ENCODE data around the gene DDX42.
A peak's percentile ranks its signal among the peaks of the same experiment; 100 is the strongest.

DDX42 gene

DNA sequence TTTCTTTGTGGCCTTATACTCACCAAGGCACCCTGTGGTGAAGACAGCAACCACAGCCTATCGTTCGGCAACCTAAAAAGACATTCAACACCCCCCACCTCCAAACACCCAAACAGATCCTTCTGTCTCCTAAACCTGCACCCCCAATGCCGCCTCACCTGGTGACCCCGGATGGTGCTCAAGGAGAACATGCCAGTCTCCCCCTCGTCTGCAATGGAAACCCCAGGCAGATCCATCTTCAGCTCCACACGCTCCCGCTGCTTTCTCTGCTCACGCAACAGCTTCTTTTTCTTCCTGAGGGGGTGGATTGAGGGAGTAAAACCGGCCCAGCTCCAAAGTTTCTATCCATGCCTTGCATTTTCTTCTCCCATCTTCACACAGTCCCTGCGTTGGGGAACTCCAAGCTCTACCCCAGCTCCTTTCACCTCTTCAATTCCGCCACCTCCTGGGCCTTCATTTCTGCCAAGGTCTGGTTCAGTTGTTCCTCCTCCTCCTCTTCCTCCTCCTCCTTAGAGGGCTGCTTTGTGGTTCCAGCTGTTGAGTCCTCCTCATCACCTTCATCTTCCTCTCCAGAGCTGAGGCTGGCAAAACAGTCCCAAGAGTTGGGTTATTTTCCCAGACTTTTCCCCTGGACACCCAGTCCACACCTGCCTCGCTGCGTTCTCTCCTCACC, 49.8 kb downstream of the DDX42 start:
- Mint-ChIP-seq H3K27me3 (no peaks in the 10 kb centered on the region), H3K9me3 (no peaks in the 10 kb centered on the region), H3K4me1 (ENCODE audit: low read depth) (peaks cover 72% of the 10 kb centered on the region), H3K36me3 (ENCODE audit: low read depth) (peaks cover 87% of the 10 kb centered on the region), H3K4me3 (peak overlapping the region; percentile 35), H3K27ac (peak overlapping the region; percentile 78)

DNA sequence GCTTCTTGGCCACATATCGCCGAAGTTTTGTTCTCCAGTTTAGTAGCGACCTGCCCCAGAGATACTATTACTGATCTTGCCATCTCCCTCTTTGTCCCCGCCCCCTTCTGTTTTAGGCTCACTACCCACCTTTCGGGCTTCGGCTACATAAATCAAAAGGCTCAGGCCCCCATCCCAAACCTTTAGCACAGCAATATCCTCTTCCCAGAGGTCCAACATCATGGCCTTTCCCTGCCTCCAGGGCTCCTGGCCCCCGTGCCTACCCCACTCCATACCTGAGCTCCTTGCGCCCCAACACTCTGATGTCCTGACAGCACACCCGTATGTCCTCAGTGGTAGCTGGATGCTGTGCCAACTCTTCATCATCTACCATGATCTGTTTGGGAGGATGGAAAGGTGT, 50.4 kb downstream of the DDX42 start:
- peak overlapping the region; percentile 78 for H3K27ac Mint-ChIP-seq
- peaks cover 77% of the 10 kb centered on the region for H3K4me1 Mint-ChIP-seq (ENCODE audit: low read depth)
- peak overlapping the region; percentile 35 for H3K4me3 Mint-ChIP-seq
- peaks cover 87% of the 10 kb centered on the region for H3K36me3 Mint-ChIP-seq (ENCODE audit: low read depth)
- H3K27me3 Mint-ChIP-seq, result no peaks in the 10 kb centered on the region
- H3K9me3 Mint-ChIP-seq, result no peaks in the 10 kb centered on the region

DNA sequence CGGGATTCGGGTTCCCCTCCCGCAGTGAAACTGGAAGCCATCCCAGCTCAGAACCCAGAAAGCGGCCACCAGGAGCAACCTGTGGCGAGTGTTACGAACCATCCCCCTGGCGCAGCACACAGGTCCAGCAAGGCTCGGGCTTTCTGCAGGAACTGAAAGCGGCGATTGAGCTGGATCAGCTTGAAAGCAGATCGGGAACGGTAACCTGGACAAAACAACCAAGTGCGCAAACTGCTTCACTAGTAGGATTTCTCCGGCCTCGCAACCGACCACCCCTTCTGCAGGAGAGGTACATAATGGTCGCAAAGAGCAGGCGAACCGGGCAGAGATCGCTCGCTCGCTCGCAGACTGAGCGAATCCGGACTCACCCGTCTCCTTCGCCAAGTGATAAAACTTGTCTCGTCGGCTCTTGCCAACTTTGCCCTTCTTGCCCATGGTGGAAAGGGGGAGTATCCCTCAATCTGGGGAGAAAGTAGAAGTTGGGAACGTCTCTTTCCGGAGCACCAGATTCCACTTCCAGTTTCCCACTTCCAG, 52.6 kb downstream of the DDX42 start:
- H3K4me1 Mint-ChIP-seq (ENCODE audit: low read depth), result peaks cover 88% of the 10 kb centered on the region
- H3K4me3 Mint-ChIP-seq, result peak overlapping the region; percentile 100
- peak overlapping the region; percentile 99 for H3K27ac Mint-ChIP-seq
- H3K27me3 Mint-ChIP-seq, result no peaks in the 10 kb centered on the region
- no peaks in the 10 kb centered on the region for H3K9me3 Mint-ChIP-seq
- H3K36me3 Mint-ChIP-seq (ENCODE audit: low read depth), result peaks cover 88% of the 10 kb centered on the region

DNA sequence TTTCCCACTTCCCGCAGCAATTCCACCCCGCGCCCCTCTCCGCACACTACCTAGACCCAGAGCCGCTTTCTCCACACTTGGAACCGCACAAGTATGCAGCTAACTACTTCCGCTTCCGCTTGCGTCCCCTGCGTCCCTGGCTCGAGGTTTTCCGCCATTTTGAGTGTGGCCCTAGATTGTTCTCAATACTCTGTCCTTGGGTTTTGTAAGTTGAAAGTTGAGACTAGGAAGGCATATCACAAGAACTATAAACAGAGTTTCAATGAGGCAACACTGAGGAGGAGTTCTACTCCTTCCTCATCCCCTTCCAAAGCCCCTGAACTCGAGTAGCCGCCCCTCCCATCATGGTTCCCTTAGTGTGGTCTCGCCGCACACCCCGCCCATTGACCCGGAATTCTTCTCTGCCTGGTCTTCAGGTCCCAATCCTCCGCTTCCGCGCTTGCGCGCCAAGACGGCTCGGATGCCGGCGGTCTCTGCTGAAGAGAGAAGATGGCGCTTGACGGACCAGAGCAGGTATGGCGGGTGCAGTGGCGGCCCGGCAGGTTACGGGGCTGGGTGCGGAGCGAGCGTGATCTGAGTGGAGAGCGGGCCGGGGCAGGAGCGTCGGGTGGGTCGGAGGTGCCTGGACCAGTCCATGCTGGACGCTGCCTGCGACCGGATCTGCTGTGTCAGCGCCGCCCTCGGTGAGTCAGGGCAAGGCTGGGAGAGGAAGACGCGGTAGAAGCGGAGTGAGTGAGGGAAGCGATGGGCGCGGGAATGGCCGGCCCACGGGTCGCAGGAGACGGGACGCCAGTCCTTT, 53.2 kb downstream of the DDX42 start, which contains the start of the genes FTSJ3 and PSMC5:
TSS of gene FTSJ3 (minus strand) at position 662 of the 799 bp plus-strand sequence. CDS start 761 bp downstream, outside the sequence.
TSS of gene PSMC5 (plus strand) at position 430 of the 799 bp plus-strand sequence. CDS start at position 490, 60 bp downstream.
- Mint-ChIP-seq H3K9me3 (no peaks in the 10 kb centered on the region), H3K27ac (peak within 1 kb of the TSS; percentile 99), H3K4me1 (ENCODE audit: low read depth) (peaks cover 89% of the 10 kb centered on the region), H3K27me3 (no peaks in the 10 kb centered on the region), H3K4me3 (peak within 1 kb of the TSS; percentile 100), H3K36me3 (ENCODE audit: low read depth) (peaks cover 88% of the 10 kb centered on the region)

DNA sequence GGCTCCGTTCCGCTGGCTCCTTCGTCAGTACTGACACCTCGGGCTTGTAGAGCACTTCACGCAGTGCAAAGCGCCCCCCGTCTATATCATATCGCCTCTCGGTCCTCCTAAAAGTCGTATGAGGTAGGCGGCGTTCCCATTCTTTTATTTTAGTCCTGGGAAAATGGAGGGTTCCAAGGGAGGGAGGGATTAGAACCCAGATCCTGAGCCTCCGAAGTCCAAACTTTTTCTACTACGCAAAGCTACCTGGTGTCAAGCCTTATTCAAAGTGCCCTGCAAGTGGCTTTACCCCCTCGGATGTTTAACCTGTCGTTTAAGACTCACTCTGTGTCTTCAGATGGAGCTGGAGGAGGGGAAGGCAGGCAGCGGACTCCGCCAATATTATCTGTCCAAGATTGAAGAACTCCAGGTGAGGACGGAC, 53.8 kb downstream of the DDX42 start:
- Mint-ChIP-seq H3K36me3 (ENCODE audit: low read depth) (peaks cover 85% of the 10 kb centered on the region), H3K9me3 (no peaks in the 10 kb centered on the region), H3K4me3 (peak overlapping the region; percentile 100), H3K27ac (peak overlapping the region; percentile 99), H3K4me1 (ENCODE audit: low read depth) (peaks cover 86% of the 10 kb centered on the region), H3K27me3 (no peaks in the 10 kb centered on the region)

DNA sequence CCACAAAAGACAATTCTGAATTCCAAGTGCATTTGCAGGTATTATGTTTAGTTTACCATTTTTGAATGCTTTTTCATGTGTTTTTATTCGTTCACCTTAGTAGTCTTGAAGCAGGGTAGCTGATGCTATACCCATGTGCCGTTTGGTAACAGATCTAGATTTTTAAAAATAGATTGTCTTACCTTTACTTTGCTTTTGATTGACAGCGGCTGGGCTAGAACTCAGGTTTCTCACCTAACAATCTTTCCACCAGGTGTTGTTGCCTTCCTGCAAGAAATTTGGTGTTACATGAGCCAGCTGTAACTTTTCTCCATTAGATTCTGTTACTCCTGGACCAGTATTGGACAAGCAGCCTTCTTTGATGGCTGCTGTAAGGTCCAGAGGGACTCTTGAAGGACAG, 55.0 kb downstream of the DDX42 start:
- H3K27me3 Mint-ChIP-seq, result no peaks in the 10 kb centered on the region
- peak overlapping the region; percentile 99 for H3K27ac Mint-ChIP-seq
- no peaks in the 10 kb centered on the region for H3K9me3 Mint-ChIP-seq
- H3K4me3 Mint-ChIP-seq, result peak overlapping the region; percentile 100
- peaks cover 79% of the 10 kb centered on the region for H3K4me1 Mint-ChIP-seq (ENCODE audit: low read depth)
- peaks cover 82% of the 10 kb centered on the region for H3K36me3 Mint-ChIP-seq (ENCODE audit: low read depth)

DNA sequence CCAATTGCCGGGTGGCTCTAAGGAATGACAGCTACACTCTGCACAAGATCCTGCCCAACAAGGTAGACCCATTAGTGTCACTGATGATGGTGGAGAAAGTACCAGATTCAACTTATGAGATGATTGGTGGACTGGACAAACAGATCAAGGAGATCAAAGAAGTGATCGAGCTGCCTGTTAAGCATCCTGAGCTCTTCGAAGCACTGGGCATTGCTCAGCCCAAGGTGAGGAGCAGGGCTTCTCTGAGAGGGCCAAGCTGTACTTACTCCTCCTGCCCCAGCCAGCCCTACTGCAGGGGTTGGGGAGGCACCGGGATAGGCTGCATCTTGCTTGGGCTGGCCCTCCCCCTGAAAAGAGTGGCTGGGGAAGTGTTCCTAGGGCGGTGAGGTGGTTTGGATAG, 56.3 kb downstream of the DDX42 start:
- Mint-ChIP-seq H3K27ac (peak overlapping the region; percentile 75), H3K9me3 (no peaks in the 10 kb centered on the region), H3K27me3 (no peaks in the 10 kb centered on the region), H3K4me3 (no peak overlapping the region), H3K36me3 (ENCODE audit: low read depth) (peaks cover 83% of the 10 kb centered on the region), H3K4me1 (ENCODE audit: low read depth) (peaks cover 73% of the 10 kb centered on the region)

DNA sequence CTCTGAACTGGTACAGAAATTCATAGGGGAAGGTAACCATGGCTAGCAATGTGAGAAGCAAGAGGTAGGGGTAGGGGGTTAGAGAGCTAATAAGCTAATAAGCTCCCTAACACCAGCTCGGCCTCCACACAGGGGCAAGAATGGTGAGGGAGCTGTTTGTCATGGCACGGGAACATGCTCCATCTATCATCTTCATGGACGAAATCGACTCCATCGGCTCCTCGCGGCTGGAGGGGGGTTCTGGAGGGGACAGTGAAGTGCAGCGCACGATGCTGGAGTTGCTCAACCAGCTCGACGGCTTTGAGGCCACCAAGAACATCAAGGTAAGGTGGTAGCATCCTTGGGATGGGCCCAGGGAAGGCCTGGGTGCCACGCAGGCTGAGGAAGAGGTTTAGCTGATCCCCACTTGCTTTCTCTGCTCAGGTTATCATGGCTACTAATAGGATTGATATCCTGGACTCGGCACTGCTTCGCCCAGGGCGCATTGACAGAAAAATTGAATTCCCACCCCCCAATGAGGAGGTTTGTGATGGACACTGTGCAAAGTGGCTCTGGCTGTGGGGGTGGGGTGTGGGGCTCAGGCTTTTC, 57.0 kb downstream of the DDX42 start:
- H3K4me1 Mint-ChIP-seq (ENCODE audit: low read depth), result peaks cover 73% of the 10 kb centered on the region
- H3K27me3 Mint-ChIP-seq, result no peaks in the 10 kb centered on the region
- no peaks in the 10 kb centered on the region for H3K9me3 Mint-ChIP-seq
- H3K36me3 Mint-ChIP-seq (ENCODE audit: low read depth), result peaks cover 79% of the 10 kb centered on the region
- H3K4me3 Mint-ChIP-seq, result no peak overlapping the region
- H3K27ac Mint-ChIP-seq, result peak overlapping the region; percentile 75

DNA sequence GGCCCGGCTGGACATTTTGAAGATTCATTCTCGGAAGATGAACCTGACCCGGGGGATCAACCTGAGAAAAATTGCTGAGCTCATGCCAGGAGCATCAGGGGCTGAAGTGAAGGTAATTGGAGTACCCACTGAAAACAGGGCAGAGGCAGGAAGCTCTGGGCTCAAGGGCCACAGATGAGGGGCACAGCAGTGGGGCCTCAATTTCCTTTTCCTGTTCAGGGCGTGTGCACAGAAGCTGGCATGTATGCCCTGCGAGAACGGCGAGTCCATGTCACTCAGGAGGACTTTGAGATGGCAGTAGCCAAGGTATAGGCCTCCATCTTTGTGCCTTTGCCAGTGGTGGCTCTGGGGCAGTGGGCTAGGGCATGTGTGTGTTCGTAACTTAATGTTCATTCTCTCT, 57.5 kb downstream of the DDX42 start:
- H3K9me3 Mint-ChIP-seq, result no peaks in the 10 kb centered on the region
- no peak overlapping the region for H3K4me3 Mint-ChIP-seq
- peaks cover 75% of the 10 kb centered on the region for H3K36me3 Mint-ChIP-seq (ENCODE audit: low read depth)
- H3K4me1 Mint-ChIP-seq (ENCODE audit: low read depth), result peaks cover 70% of the 10 kb centered on the region
- H3K27me3 Mint-ChIP-seq, result no peaks in the 10 kb centered on the region
- H3K27ac Mint-ChIP-seq, result peak overlapping the region; percentile 75

DNA sequence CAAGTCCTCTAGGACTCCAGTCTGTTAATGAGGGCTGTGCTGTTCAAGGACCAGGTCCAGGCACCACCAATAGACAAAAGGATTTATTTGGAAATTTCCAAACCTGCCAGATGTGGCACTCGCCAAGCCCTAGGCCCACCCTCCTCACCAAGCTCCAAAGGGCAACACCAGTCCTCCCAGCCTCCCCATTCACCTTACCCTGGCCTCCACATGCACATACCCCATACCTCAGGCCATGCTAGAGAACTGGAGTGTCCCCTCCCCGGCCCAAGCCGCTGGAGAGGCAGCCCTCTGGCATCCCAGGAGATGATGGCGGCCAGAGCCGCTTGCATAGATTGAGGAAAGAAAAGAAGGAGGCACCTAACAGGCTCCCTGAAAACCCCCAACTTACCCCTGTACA, 58.0 kb downstream of the DDX42 start:
- H3K27me3 Mint-ChIP-seq, result no peaks in the 10 kb centered on the region
- peaks cover 67% of the 10 kb centered on the region for H3K4me1 Mint-ChIP-seq (ENCODE audit: low read depth)
- H3K9me3 Mint-ChIP-seq, result no peaks in the 10 kb centered on the region
- H3K27ac Mint-ChIP-seq, result peak overlapping the region; percentile 77
- H3K36me3 Mint-ChIP-seq (ENCODE audit: low read depth), result peaks cover 74% of the 10 kb centered on the region
- no peak overlapping the region for H3K4me3 Mint-ChIP-seq

DNA sequence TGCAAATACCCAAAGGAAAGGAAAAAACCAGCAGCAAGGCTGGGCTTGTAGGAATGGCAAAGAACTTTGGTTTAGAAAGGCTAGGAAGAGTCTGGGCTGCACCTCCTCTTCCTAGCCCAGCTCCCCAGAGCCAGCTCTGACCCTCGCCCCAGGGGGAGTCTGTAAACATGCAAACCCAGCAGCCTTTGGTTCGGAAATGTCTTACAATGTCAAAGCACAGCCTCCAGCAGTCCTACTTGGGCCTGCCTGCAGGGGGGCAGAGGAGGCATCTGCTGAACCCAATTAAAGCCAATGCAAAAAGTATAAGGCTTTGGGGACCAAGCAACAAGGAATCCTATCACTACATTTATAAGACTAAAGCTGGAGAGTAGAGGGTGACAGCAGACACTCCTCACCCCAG, 58.5 kb downstream of the DDX42 start:
- no peak overlapping the region for H3K4me3 Mint-ChIP-seq
- H3K27me3 Mint-ChIP-seq, result no peaks in the 10 kb centered on the region
- peak overlapping the region; percentile 77 for H3K27ac Mint-ChIP-seq
- no peaks in the 10 kb centered on the region for H3K9me3 Mint-ChIP-seq
- peaks cover 78% of the 10 kb centered on the region for H3K36me3 Mint-ChIP-seq (ENCODE audit: low read depth)
- peaks cover 65% of the 10 kb centered on the region for H3K4me1 Mint-ChIP-seq (ENCODE audit: low read depth)

DNA sequence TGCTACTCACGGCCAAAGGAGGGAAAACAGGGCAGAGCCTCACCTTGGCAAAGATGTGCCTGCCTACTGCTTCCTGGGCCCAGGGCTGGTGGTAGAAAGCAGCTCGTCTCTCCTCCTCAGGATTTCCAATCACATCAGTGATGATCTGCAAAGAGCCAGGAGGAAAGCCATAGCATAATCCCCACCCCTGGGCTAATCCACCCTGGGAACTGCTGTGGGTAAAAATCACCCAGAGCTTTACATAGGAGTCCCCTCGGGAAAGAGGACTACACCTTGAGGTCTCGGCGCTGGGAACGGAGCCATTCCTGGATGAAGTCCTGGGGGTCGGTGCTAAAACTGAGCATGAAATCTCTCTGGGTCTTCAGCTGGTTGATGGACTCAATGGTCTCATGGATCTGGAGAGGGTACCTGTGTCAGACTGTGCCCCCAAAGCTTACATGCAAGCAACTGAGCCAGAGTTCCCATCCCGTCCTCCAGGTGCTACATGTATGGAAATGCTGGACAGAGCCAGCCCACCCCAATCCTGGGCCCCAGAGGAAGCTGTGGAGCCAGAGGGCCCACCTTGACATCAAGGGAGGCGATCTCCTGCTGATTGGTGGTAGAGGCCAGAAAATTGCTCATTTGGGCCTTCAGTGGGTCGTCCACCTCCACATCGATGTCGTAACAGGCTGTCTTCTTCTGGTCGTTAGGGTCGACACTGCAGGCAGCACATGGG, 59.2 kb downstream of the DDX42 start:
- no peaks in the 10 kb centered on the region for H3K9me3 Mint-ChIP-seq
- peaks cover 62% of the 10 kb centered on the region for H3K4me1 Mint-ChIP-seq (ENCODE audit: low read depth)
- no peaks in the 10 kb centered on the region for H3K27me3 Mint-ChIP-seq
- H3K4me3 Mint-ChIP-seq, result no peak overlapping the region
- H3K36me3 Mint-ChIP-seq (ENCODE audit: low read depth), result peaks cover 74% of the 10 kb centered on the region
- H3K27ac Mint-ChIP-seq, result no peak overlapping the region

DNA sequence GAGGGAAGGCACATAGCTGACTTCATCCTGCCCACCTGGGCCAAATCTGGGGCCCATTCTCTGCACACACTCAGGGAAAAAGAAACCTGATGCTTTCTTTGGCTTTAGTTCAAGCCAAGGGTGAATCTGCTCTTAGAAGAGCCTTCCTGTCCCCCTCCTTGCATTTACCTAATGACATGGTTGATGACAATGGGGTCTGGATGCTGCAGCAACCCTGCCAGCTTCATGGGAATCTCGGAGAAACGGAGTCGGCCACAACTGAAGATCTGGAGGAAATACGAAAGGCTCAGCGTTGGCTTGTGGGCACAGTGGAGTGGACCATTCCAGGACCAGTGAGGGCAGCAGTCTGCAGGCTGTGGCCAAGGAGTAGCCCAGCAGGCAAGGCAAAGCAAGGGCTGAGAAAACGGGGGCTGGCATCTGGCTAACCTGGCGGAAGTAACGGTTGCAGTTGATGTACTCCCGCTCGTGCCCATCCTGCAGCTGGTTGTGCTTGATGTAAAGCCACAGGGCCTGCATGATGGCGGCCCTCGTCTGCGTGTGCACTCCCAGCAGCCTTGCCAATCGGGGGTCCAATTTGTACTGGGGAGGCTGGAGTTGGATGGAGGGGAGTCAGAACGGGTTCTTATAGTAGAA, 59.9 kb downstream of the DDX42 start:
- H3K4me3 Mint-ChIP-seq, result no peak overlapping the region
- H3K9me3 Mint-ChIP-seq, result no peaks in the 10 kb centered on the region
- H3K36me3 Mint-ChIP-seq (ENCODE audit: low read depth), result peaks cover 67% of the 10 kb centered on the region
- H3K27me3 Mint-ChIP-seq, result no peaks in the 10 kb centered on the region
- peaks cover 58% of the 10 kb centered on the region for H3K4me1 Mint-ChIP-seq (ENCODE audit: low read depth)
- H3K27ac Mint-ChIP-seq, result no peak overlapping the region

Measured in stimulated activated naive CD8-positive, alpha-beta T cell treated with anti-CD3 and anti-CD28 coated beads, Interleukin-15, Interleukin-2, amounts not matched to agents 100 ng/mL and 50 ng/mL, for 24 hours (primary cell).